HL-60 (cell line): ENCODE data around the gene TMEM248.

Experiments
- DNase-seq, 2 experiments: peaks; one replicate each; pipeline ENCODE4 v3.0.0-alpha.2; 2010 to 2020; ENCODE audit warnings: low read depth in 1 of 2, low spot score in 1 of 2
- H3K27ac ChIP-seq: fragments of 250-450 bp; sonication (Bioruptor Pico); replicated peaks from 2 replicates; pipeline ENCODE4 v1.5.1; 2020; ENCODE audit warnings: mild to moderate bottlenecking, moderate library complexity
- H3K27me3 ChIP-seq: fragments of 250-450 bp; sonication (Bioruptor Pico); 2 replicates; pipeline ENCODE4 v1.5.1; 2021; ENCODE audit warnings: mild to moderate bottlenecking, moderate library complexity; ENCODE audit not compliant: insufficient read depth, poor library complexity, severe bottlenecking
- H3K4me3 ChIP-seq: replicated peaks from 2 replicates; pipeline ENCODE4 v1.5.1; 2011; ENCODE audit warnings: mild to moderate bottlenecking, control low read depth, low read length; ENCODE audit not compliant: insufficient read depth
- GABPA ChIP-seq: IDR thresholded peaks from 2 replicates; pipeline ENCODE4 v1.6.1; 2012; ENCODE audit warnings: low read depth
- POLR2AphosphoS5 ChIP-seq: IDR thresholded peaks from 2 replicates; pipeline ENCODE4 v1.6.1; 2012; ENCODE audit warnings: low read depth
- SPI1 ChIP-seq: IDR thresholded peaks from 2 replicates; pipeline ENCODE4 v1.6.1; 2012; ENCODE audit warnings: low read depth, mild to moderate bottlenecking, borderline replicate concordance
- TF ChIP-seq, protein P1 (sequence below): IDR thresholded peaks from one replicate; pipeline ENCODE4 v1.5.1; 2011; ENCODE audit warnings: low read length, control low read depth, inconsistent platforms; ENCODE audit not compliant: insufficient read depth
- TF ChIP-seq, protein P2 (sequence below): IDR thresholded peaks from 2 replicates; pipeline ENCODE4 v1.6.1; 2012; ENCODE audit warnings: low read depth; ENCODE audit not compliant: insufficient replicate concordance

TMEM248 gene

DNA sequence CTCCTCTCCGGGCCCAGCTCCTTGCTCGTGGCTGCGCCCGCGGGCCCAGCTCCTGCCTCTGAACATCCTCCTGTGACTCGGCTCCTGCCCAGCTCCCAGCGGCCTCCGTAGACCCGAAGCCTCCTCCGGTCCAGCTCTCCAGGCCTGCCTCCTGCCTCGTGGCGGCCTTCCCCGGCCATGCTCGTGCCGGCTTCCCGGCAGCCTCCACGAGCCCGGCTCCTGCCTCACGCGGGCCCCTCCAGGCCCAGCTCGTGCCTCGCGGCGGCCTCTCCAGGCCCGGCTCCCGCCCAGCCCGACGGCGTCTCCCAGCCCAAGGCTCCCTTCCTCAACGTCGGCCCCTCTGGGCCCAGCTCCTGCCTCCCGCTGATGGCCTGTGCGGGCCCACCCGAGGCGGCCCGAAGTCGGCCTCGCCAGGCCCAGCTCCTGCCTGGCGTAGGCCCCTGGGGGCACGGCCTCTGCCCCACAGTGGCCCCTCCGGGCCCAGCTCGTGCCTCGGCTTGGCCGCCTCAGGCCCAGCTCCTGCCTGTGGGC lies 16.9 kb upstream of the TMEM248 start:
- H3K4me3 ChIP-seq: no peak overlapping the region
- TF ChIP-seq GABPA: no peak
- TF ChIP-seq, protein P1, sequence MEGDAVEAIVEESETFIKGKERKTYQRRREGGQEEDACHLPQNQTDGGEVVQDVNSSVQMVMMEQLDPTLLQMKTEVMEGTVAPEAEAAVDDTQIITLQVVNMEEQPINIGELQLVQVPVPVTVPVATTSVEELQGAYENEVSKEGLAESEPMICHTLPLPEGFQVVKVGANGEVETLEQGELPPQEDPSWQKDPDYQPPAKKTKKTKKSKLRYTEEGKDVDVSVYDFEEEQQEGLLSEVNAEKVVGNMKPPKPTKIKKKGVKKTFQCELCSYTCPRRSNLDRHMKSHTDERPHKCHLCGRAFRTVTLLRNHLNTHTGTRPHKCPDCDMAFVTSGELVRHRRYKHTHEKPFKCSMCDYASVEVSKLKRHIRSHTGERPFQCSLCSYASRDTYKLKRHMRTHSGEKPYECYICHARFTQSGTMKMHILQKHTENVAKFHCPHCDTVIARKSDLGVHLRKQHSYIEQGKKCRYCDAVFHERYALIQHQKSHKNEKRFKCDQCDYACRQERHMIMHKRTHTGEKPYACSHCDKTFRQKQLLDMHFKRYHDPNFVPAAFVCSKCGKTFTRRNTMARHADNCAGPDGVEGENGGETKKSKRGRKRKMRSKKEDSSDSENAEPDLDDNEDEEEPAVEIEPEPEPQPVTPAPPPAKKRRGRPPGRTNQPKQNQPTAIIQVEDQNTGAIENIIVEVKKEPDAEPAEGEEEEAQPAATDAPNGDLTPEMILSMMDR: no peak
- TF ChIP-seq, protein P2, sequence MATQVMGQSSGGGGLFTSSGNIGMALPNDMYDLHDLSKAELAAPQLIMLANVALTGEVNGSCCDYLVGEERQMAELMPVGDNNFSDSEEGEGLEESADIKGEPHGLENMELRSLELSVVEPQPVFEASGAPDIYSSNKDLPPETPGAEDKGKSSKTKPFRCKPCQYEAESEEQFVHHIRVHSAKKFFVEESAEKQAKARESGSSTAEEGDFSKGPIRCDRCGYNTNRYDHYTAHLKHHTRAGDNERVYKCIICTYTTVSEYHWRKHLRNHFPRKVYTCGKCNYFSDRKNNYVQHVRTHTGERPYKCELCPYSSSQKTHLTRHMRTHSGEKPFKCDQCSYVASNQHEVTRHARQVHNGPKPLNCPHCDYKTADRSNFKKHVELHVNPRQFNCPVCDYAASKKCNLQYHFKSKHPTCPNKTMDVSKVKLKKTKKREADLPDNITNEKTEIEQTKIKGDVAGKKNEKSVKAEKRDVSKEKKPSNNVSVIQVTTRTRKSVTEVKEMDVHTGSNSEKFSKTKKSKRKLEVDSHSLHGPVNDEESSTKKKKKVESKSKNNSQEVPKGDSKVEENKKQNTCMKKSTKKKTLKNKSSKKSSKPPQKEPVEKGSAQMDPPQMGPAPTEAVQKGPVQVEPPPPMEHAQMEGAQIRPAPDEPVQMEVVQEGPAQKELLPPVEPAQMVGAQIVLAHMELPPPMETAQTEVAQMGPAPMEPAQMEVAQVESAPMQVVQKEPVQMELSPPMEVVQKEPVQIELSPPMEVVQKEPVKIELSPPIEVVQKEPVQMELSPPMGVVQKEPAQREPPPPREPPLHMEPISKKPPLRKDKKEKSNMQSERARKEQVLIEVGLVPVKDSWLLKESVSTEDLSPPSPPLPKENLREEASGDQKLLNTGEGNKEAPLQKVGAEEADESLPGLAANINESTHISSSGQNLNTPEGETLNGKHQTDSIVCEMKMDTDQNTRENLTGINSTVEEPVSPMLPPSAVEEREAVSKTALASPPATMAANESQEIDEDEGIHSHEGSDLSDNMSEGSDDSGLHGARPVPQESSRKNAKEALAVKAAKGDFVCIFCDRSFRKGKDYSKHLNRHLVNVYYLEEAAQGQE: no peak
- TF ChIP-seq POLR2AphosphoS5: no peak
- TF ChIP-seq SPI1: no peak
- no peak for DNase-seq
- H3K27me3 ChIP-seq: no peaks in the 10 kb centered on the region
- no peak overlapping the region for H3K27ac ChIP-seq

DNA sequence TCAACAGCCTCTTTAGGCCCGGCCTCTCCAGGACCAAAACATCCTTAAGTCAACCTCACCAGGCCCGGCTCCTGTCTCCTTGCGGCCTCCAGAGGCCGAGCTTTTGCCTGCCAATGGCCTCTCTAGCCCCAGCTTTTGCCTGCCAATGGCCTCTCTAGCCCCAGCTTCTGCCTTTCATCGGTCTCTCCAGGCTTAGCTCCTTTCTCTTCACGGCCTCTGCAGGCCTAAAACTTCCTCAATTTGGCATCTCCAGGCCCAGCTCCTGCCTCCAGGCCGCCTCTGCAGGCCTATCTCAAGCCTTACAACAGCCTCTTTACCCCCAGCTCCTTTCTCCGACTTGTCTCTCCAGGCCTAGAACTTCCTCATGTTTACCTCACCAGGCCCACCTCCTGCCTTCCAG lies 15.7 kb upstream of the TMEM248 start:
- TF ChIP-seq, protein P1: no peak
- TF ChIP-seq, protein P2: no peak
- TF ChIP-seq POLR2AphosphoS5 (no peak), GABPA (no peak), SPI1 (no peak)
- DNase-seq: peak in 1 of 2 experiments; percentile 17
- H3K27ac ChIP-seq: no peak overlapping the region
- no peak overlapping the region for H3K4me3 ChIP-seq
- H3K27me3 ChIP-seq: no peaks in the 10 kb centered on the region

DNA sequence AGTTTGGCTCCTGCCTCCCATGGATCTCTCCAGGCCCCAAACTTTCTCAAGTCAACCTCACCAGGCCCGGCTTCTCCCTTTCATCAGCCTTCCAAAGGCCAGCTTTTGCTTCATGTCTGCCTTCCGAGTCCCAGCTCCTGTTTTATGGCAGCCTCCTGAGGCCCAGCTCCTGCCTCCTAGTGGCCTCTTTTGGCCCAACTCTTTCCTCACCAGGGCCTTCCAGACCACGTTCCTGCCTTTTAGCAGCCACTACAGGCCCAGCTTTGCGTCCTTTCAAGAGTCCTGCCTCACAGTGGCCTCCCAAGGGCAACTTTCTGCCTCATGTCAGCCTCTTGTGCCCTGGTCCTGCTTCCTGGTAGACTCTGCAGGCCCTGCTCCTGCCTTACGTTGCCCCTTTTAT lies 15.3 kb upstream of the TMEM248 start:
- Histone ChIP-seq H3K4me3 (no peak overlapping the region), H3K27me3 (no peaks in the 10 kb centered on the region), H3K27ac (no peak overlapping the region)
- DNase-seq: no peak
- TF ChIP-seq, protein P1: no peak
- TF ChIP-seq SPI1: no peak

DNA sequence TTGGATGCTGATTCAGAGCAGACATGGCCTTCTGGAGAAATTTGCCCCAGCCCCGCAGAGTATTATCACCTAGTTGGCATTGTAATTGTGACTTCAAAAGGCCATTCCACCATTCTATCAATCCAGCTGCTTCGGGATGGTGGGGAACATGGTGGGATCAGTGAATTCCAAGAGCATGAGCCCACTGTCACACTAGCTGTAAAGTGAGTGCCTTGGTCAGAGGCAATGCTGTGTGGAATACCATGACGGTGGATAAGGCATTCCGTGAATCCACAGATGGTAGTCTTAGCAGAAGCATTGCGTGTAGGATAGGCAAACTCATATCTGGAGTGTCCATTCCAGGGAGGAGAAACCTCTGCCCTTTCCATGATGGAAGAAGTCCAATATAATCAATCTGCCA lies 13.3 kb upstream of the TMEM248 start:
- H3K4me3 ChIP-seq: no peak overlapping the region
- H3K27me3 ChIP-seq: no peaks in the 10 kb centered on the region
- no peak overlapping the region for H3K27ac ChIP-seq
- TF ChIP-seq, protein P2: no peak
- TF ChIP-seq SPI1 (no peak), POLR2AphosphoS5 (no peak), GABPA (no peak)
- TF ChIP-seq, protein P1: no peak
- DNase-seq: no peak
